SU-DHL-6 (cell line): ENCODE results near the gene LHX1.

Source experiments
- H2AFZ ChIP-seq: fragments of 200-600 bp; sonication (generic); 2 replicates; pipeline ENCODE4 v1.6.1; 2014; ENCODE audit warnings: low read depth, mild to moderate bottlenecking, moderate library complexity, mixed read lengths, antibody characterized with exemption, low read length; ENCODE audit not compliant: severe bottlenecking
- H3F3A ChIP-seq: fragments of 200-600 bp; shearing (Covaris generic); 2 replicates; pipeline ENCODE4 v1.6.0; 2016; ENCODE audit warnings: antibody characterized with exemption, mild to moderate bottlenecking; ENCODE audit not compliant: insufficient read depth
- H3K27ac ChIP-seq: fragments of 200-600 bp; sonication (generic); 2 replicates; pipeline ENCODE4 v1.5.1; 2016; ENCODE audit warnings: low read depth, mild to moderate bottlenecking, low read length, moderate library complexity, mixed read lengths
- H3K27me3 ChIP-seq: fragments of 200-600 bp; sonication (generic), shearing (Covaris generic); 2 replicates; pipeline ENCODE4 v1.6.0; 2014; ENCODE audit warnings: mild to moderate bottlenecking, low read length
- H3K36me3 ChIP-seq: fragments of 200-600 bp; sonication (generic); 2 replicates; pipeline ENCODE4 v1.6.1; 2014; ENCODE audit warnings: mild to moderate bottlenecking, low read length, mixed read lengths
- H3K4me2 ChIP-seq: fragments of 300-600, 200-600 bp; shearing (Covaris generic), sonication (generic); 2 replicates; pipeline ENCODE4 v1.6.0; 2014; ENCODE audit warnings: low read length, low read depth, mild to moderate bottlenecking; ENCODE audit not compliant: poor library complexity, severe bottlenecking
- H3K4me3 ChIP-seq: fragments of 200-600 bp; sonication (generic); 2 replicates; pipeline ENCODE4 v1.5.1; 2014; ENCODE audit warnings: antibody characterized with exemption, low read length, mild to moderate bottlenecking, mixed read lengths; ENCODE audit not compliant: insufficient read depth, poor library complexity, severe bottlenecking
- H3K79me2 ChIP-seq: fragments of 200-600 bp; sonication (generic); 2 replicates; pipeline ENCODE4 v1.6.1; 2014; ENCODE audit warnings: mild to moderate bottlenecking, low read length, moderate library complexity; ENCODE audit not compliant: insufficient read depth
- H3K9ac ChIP-seq: fragments of 200-600 bp; sonication (generic); 2 replicates; pipeline ENCODE4 v1.7.0; 2014; ENCODE audit warnings: mild to moderate bottlenecking, low read length
- H3K9me2 ChIP-seq: fragments of 200-600 bp; sonication (generic); replicated peaks from 2 replicates; pipeline ENCODE4 v1.6.1; 2014; ENCODE audit warnings: low read length; ENCODE audit not compliant: insufficient read depth
- H3K9me3 ChIP-seq: fragments of 200-600 bp; sonication (generic); 2 replicates; pipeline ENCODE4 v1.6.1; 2014; ENCODE audit warnings: low read length, mixed read lengths; ENCODE audit not compliant: insufficient read depth
- H4K20me1 ChIP-seq: fragments of 200-600 bp; sonication (generic); 2 replicates; pipeline ENCODE4 v1.6.1; 2014; ENCODE audit warnings: low read depth, mild to moderate bottlenecking, antibody characterized with exemption, low read length, moderate library complexity, mixed read lengths
- CTCF ChIP-seq: fragments of 200-600 bp; sonication (generic); IDR thresholded peaks from one replicate; pipeline ENCODE4 v1.5.1; 2017; ENCODE audit warnings: antibody characterized with exemption, mild to moderate bottlenecking, low read length, moderate library complexity; ENCODE audit not compliant: insufficient read depth, poor library complexity, severe bottlenecking
- EZH2phosphoT487 ChIP-seq: fragments of 200-600 bp; sonication (generic), shearing (Covaris generic); conservative IDR thresholded peaks from 2 replicates; pipeline ENCODE4 v1.6.1; 2018; ENCODE audit warnings: mild to moderate bottlenecking, antibody characterized with exemption, low read length, moderate library complexity, mixed read lengths

LHX1 gene

GRCh38 chr17:36894925-36895324 lies 42.4 kb upstream of the LHX1 start:
- Histone ChIP-seq H3K79me2 (no peaks in the 10 kb centered on the region), H2AFZ (no peak overlapping the region), H3K4me3 (no peak overlapping the region), H3K9me3 (no peaks in the 10 kb centered on the region), H3K36me3 (no peaks in the 10 kb centered on the region), H3K9ac (no peak overlapping the region), H4K20me1 (no peaks in the 10 kb centered on the region), H3K4me2 (no peak overlapping the region), H3F3A (no peaks in the 10 kb centered on the region), H3K27ac (no peak overlapping the region), H3K27me3 (no peaks in the 10 kb centered on the region), H3K9me2 (no peaks in the 10 kb centered on the region)
- TF ChIP-seq CTCF, result no peak
- no peak for TF ChIP-seq EZH2phosphoT487

GRCh38 chr17:36899250-36900159 lies 37.8 kb upstream of the LHX1 start:
- H2AFZ ChIP-seq, result no peak overlapping the region
- no peaks in the 10 kb centered on the region for H3K9me2 ChIP-seq
- no peaks in the 10 kb centered on the region for H4K20me1 ChIP-seq
- no peaks in the 10 kb centered on the region for H3K79me2 ChIP-seq
- H3F3A ChIP-seq, result no peaks in the 10 kb centered on the region
- H3K27me3 ChIP-seq, result no peaks in the 10 kb centered on the region
- no peak overlapping the region for H3K27ac ChIP-seq
- H3K36me3 ChIP-seq, result no peaks in the 10 kb centered on the region
- H3K4me2 ChIP-seq, result no peak overlapping the region
- no peak overlapping the region for H3K4me3 ChIP-seq
- TF ChIP-seq CTCF (no peak), EZH2phosphoT487 (no peak)
- H3K9me3 ChIP-seq, result no peaks in the 10 kb centered on the region
- H3K9ac ChIP-seq, result no peak overlapping the region

GRCh38 chr17:36900160-36900512 lies 37.1 kb upstream of the LHX1 start:
- H3K36me3 ChIP-seq, result no peaks in the 10 kb centered on the region
- H4K20me1 ChIP-seq, result no peaks in the 10 kb centered on the region
- H3K79me2 ChIP-seq, result no peaks in the 10 kb centered on the region
- no peak overlapping the region for H3K27ac ChIP-seq
- H3K4me3 ChIP-seq, result no peak overlapping the region
- no peak overlapping the region for H2AFZ ChIP-seq
- H3K4me2 ChIP-seq, result no peak overlapping the region
- no peaks in the 10 kb centered on the region for H3K9me3 ChIP-seq
- H3K9ac ChIP-seq, result no peak overlapping the region
- H3F3A ChIP-seq, result no peaks in the 10 kb centered on the region
- no peak for TF ChIP-seq CTCF
- TF ChIP-seq EZH2phosphoT487, result no peak
- H3K27me3 ChIP-seq, result no peaks in the 10 kb centered on the region
- H3K9me2 ChIP-seq, result no peaks in the 10 kb centered on the region
